ENCODE data around the gene CLDN15.

- no peak for TF ChIP-seq POLR2A (IDR thresholded peaks at IDR 0.05; ENCODE audit: low read length)
- TF ChIP-seq GATA1 (IDR thresholded peaks at IDR 0.05; ENCODE audit: low read depth, low read length) = no peak
These were observed 48.5 kb downstream of the CLDN15 start for GRCh38 chr7:101189109-101189508.

Measured in erythroblast (primary cell).